RWPE2 (cell line): ENCODE data around the gene CDC34.

ENCODE experiments used
- ATAC-seq: fragments of 200-7000 bp; cut with Tn5 transposase; 3 replicates; pipeline ENCODE4 v1.9.1; 2021; ENCODE audit warnings: low read depth
- DNase-seq: peaks from one replicate; pipeline ENCODE4 v3.0.0-alpha.2; 2020; ENCODE audit warnings: low spot score
- H3K27ac ChIP-seq: fragments of 450-650 bp; 2 replicates; pipeline ENCODE4 v1.5.1; 2017; ENCODE audit warnings: mild to moderate bottlenecking; ENCODE audit not compliant: poor library complexity, severe bottlenecking
- H3K27me3 ChIP-seq: fragments of 250-450 bp; sonication (Bioruptor Pico); 2 replicates; pipeline ENCODE4 v1.5.1; 2021; ENCODE audit warnings: mild to moderate bottlenecking, moderate library complexity; ENCODE audit not compliant: insufficient read depth, poor library complexity, severe bottlenecking
- H3K36me3 ChIP-seq: fragments of 250-450 bp; sonication (Bioruptor Pico); 2 replicates; pipeline ENCODE4 v1.5.1; 2020; ENCODE audit warnings: low read depth, mild to moderate bottlenecking, moderate library complexity
- H3K4me1 ChIP-seq: fragments of 250-450 bp; sonication (Bioruptor Pico); 2 replicates; pipeline ENCODE4 v1.5.1; 2021; ENCODE audit warnings: mild to moderate bottlenecking, moderate library complexity; ENCODE audit not compliant: insufficient read depth, poor library complexity, severe bottlenecking
- H3K4me3 ChIP-seq: fragments of 250-450 bp; sonication (Bioruptor Pico); 2 replicates; pipeline ENCODE4 v1.5.1; 2021; ENCODE audit warnings: mild to moderate bottlenecking, moderate library complexity; ENCODE audit not compliant: severe bottlenecking
- H3K9me3 ChIP-seq: fragments of 250-450 bp; sonication (Bioruptor Pico); 2 replicates; pipeline ENCODE4 v1.5.1; 2021; ENCODE audit warnings: mild to moderate bottlenecking, moderate library complexity; ENCODE audit not compliant: severe bottlenecking
- TF ChIP-seq, protein P1 (sequence below): fragments of 450-650 bp; IDR thresholded peaks from one replicate; pipeline ENCODE4 v1.5.1; 2017; ENCODE audit warnings: mild to moderate bottlenecking, moderate library complexity; ENCODE audit not compliant: poor library complexity, severe bottlenecking

CDC34 gene

GRCh38 chr19:543910-544608 lies 12.5 kb downstream of the CDC34 start, which contains the start of gene GZMM:
GZMM (plus strand) TSS chr19:544053; CDS start chr19:544072, 19 bp downstream.
- no peaks in the 10 kb centered on the region for H3K4me1 ChIP-seq
- H3K4me3 ChIP-seq, result no peak within 1 kb of the TSS
- ATAC-seq (no peak), DNase-seq (no peak)
- no peaks in the 10 kb centered on the region for H3K27me3 ChIP-seq
- no peak within 1 kb of the TSS for H3K27ac ChIP-seq
- TF ChIP-seq, protein P1, sequence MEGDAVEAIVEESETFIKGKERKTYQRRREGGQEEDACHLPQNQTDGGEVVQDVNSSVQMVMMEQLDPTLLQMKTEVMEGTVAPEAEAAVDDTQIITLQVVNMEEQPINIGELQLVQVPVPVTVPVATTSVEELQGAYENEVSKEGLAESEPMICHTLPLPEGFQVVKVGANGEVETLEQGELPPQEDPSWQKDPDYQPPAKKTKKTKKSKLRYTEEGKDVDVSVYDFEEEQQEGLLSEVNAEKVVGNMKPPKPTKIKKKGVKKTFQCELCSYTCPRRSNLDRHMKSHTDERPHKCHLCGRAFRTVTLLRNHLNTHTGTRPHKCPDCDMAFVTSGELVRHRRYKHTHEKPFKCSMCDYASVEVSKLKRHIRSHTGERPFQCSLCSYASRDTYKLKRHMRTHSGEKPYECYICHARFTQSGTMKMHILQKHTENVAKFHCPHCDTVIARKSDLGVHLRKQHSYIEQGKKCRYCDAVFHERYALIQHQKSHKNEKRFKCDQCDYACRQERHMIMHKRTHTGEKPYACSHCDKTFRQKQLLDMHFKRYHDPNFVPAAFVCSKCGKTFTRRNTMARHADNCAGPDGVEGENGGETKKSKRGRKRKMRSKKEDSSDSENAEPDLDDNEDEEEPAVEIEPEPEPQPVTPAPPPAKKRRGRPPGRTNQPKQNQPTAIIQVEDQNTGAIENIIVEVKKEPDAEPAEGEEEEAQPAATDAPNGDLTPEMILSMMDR, result no peak
- no peaks in the 10 kb centered on the region; the same call in 1 of the 2 replicates for H3K36me3 ChIP-seq
- no peaks in the 10 kb centered on the region for H3K9me3 ChIP-seq

GRCh38 chr19:547117-547516 lies 15.6 kb downstream of the CDC34 start:
- TF ChIP-seq, protein P1, result no peak
- Histone ChIP-seq H3K36me3 (no peaks in the 10 kb centered on the region), H3K4me3 (no peak overlapping the region), H3K9me3 (no peaks in the 10 kb centered on the region), H3K4me1 (no peaks in the 10 kb centered on the region), H3K27ac (no peak overlapping the region), H3K27me3 (no peaks in the 10 kb centered on the region)
- ATAC-seq, result no peak
- DNase-seq, result no peak

- Histone ChIP-seq H3K27ac (no peak overlapping the region), H3K4me1 (no peaks in the 10 kb centered on the region), H3K27me3 (no peaks in the 10 kb centered on the region), H3K36me3 (no peaks in the 10 kb centered on the region), H3K4me3 (no peak overlapping the region), H3K9me3 (no peaks in the 10 kb centered on the region)
- DNase-seq, result no peak
- ATAC-seq, result no peak; the same call in 2 of the 3 replicates
- TF ChIP-seq, protein P1, result no peak
These were observed 16.5 kb downstream of the CDC34 start for GRCh38 chr19:547836-548720.

- DNase-seq (no peak), ATAC-seq (no peak)
- no peaks in the 10 kb centered on the region for H3K9me3 ChIP-seq
- TF ChIP-seq, protein P1, result no peak
- H3K4me1 ChIP-seq, result no peaks in the 10 kb centered on the region
- H3K27me3 ChIP-seq, result no peaks in the 10 kb centered on the region
- H3K36me3 ChIP-seq, result no peaks in the 10 kb centered on the region
- no peak overlapping the region for H3K4me3 ChIP-seq
- H3K27ac ChIP-seq, result no peak overlapping the region
These were observed 17.6 kb downstream of the CDC34 start for GRCh38 chr19:548886-549830.
